GM12878 (cell line): ENCODE results near the gene PTPRD.

Source experiments
- CHD2 ChIP-seq: IDR thresholded peaks from 2 replicates; pipeline ENCODE4 v1.6.1; 2011; ENCODE audit warnings: low read depth, low read length, improper control_type of control experiment, borderline replicate concordance
- E2F8 ChIP-seq: fragments of 450-650 bp; IDR thresholded peaks from 2 replicates; pipeline ENCODE4 v1.6.1; 2018; ENCODE audit warnings: mild to moderate bottlenecking, low read depth, moderate library complexity; ENCODE audit not compliant: partially characterized antibody
- EP300 ChIP-seq, 2 experiments: fragments of 150-350 bp in 1 of 2; IDR thresholded peaks; 2 replicates each; pipeline ENCODE4 v1.6.1; 2011 to 2012; ENCODE audit warnings: low read depth in 2 of 2, low read length in 2 of 2, borderline replicate concordance in 1 of 2, improper control_type of control experiment in 1 of 2, inconsistent platforms in 1 of 2; ENCODE audit not compliant: control insufficient read depth in 1 of 2
- TF ChIP-seq, protein P1 (sequence below): IDR thresholded peaks from 2 replicates; pipeline ENCODE4 v1.6.1; 2012; ENCODE audit warnings: low read depth, low read length, improper control_type of control experiment
- TF ChIP-seq, protein P2 (sequence below), 3 experiments: IDR thresholded peaks in 2 of 3; conservative IDR thresholded peaks in 1 of 3; 2 replicates each; pipeline ENCODE4 v1.5.1; 2011; ENCODE audit warnings: low read depth in 3 of 3, low read length in 3 of 3, mild to moderate bottlenecking in 3 of 3, control low read depth in 2 of 3, moderate library complexity in 2 of 3, inconsistent platforms in 1 of 3, mixed read lengths in 1 of 3; ENCODE audit not compliant: control insufficient read depth in 2 of 3, insufficient read depth in 1 of 3; ENCODE audit errors: extremely low read depth in 1 of 3
- TF ChIP-seq, protein P3 (sequence below): fragments of 450-650 bp; formaldehyde crosslinking; IDR thresholded peaks from 2 replicates; pipeline ENCODE4 v1.5.0; 2022; ENCODE audit warnings: mild to moderate bottlenecking, missing genetic modification characterization

- TF ChIP-seq EP300 (IDR thresholded peaks at IDR 0.05; ENCODE audit: borderline replicate concordance in 1 of 2, control insufficient read depth in 1 of 2, low read depth in 2 of 2, low read length in 2 of 2) (no peak), E2F8 (no peak), CHD2 (no peak)
- TF ChIP-seq, protein P1, sequence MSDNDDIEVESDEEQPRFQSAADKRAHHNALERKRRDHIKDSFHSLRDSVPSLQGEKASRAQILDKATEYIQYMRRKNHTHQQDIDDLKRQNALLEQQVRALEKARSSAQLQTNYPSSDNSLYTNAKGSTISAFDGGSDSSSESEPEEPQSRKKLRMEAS = no peak
- TF ChIP-seq, protein P2, sequence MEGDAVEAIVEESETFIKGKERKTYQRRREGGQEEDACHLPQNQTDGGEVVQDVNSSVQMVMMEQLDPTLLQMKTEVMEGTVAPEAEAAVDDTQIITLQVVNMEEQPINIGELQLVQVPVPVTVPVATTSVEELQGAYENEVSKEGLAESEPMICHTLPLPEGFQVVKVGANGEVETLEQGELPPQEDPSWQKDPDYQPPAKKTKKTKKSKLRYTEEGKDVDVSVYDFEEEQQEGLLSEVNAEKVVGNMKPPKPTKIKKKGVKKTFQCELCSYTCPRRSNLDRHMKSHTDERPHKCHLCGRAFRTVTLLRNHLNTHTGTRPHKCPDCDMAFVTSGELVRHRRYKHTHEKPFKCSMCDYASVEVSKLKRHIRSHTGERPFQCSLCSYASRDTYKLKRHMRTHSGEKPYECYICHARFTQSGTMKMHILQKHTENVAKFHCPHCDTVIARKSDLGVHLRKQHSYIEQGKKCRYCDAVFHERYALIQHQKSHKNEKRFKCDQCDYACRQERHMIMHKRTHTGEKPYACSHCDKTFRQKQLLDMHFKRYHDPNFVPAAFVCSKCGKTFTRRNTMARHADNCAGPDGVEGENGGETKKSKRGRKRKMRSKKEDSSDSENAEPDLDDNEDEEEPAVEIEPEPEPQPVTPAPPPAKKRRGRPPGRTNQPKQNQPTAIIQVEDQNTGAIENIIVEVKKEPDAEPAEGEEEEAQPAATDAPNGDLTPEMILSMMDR (IDR thresholded peaks at IDR 0.05 in 2 of 3, conservative IDR thresholded peaks at IDR 0.05 in 1 of 3; ENCODE audit: control insufficient read depth in 2 of 3, extremely low read depth in 1 of 3, insufficient read depth in 1 of 3, low read depth in 3 of 3, low read length in 3 of 3) = no peak
- TF ChIP-seq, protein P3, sequence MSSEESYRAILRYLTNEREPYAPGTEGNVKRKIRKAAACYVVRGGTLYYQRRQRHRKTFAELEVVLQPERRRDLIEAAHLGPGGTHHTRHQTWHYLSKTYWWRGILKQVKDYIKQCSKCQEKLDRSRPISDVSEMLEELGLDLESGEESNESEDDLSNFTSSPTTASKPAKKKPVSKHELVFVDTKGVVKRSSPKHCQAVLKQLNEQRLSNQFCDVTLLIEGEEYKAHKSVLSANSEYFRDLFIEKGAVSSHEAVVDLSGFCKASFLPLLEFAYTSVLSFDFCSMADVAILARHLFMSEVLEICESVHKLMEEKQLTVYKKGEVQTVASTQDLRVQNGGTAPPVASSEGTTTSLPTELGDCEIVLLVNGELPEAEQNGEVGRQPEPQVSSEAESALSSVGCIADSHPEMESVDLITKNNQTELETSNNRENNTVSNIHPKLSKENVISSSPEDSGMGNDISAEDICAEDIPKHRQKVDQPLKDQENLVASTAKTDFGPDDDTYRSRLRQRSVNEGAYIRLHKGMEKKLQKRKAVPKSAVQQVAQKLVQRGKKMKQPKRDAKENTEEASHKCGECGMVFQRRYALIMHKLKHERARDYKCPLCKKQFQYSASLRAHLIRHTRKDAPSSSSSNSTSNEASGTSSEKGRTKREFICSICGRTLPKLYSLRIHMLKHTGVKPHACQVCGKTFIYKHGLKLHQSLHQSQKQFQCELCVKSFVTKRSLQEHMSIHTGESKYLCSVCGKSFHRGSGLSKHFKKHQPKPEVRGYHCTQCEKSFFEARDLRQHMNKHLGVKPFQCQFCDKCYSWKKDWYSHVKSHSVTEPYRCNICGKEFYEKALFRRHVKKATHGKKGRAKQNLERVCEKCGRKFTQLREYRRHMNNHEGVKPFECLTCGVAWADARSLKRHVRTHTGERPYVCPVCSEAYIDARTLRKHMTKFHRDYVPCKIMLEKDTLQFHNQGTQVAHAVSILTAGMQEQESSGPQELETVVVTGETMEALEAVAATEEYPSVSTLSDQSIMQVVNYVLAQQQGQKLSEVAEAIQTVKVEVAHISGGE (CRISPR knock-in tag) = no peak
Observed at GRCh38 chr9:9004810-9005209, 1608.0 kb downstream of the PTPRD start.
